ENCODE results near the gene GALNT13.

GALNT13 gene

DNA sequence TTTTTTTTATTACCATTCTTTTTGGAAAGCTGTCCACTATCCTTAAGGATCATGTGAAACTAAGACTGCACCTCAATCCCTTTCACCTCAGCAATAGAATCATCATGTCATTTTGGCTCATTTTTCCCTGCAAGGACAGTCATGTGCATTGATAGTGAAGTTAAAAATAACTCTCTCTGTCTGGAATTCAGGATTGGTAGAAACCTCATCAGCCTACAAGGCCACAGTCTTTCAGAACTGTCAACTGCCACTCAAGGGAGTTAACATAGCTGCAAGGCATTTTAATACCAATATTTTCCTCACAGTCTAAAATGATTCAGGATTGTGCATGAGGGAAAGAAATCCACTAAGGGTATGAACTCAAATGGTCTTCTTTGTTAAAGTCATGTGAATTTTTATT lies 625.3 kb downstream of the GALNT13 start:
- no peak for DNase-seq
